GM19035 (cell line): ENCODE results near the gene ST8SIA1.

Source experiments
- ATAC-seq: cut with Tn5 transposase; IDR thresholded peaks from one replicate; pipeline ENCODE4 v1.9.1; 2021; ENCODE audit not compliant: unreplicated experiment

Gene ST8SIA1

DNA sequence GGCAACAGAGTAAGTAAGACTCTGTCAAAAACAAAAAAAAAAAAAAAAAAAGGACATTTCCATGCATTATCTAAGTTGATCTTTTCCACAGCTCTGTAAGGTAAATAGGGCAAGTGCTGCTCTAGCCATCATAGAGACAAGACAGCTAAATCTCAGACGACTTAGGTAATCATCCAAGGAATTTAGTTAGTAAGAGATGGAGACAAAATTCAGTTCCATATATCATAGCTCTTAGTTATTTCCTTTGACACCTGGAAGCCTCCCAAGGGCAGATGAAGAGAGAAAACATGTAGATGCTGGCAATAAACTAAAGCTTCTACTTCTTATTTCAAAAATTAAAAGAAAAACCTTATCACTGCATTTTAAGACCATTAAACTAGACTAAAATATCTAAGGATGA lies 48.7 kb downstream of the ST8SIA1 start:
- no peak for ATAC-seq

GRCh38 chr12:22284871-22285270 lies 49.6 kb downstream of the ST8SIA1 start:
- ATAC-seq, result no peak

GRCh38 chr12:22283508-22283907 lies 51.0 kb downstream of the ST8SIA1 start:
- no peak for ATAC-seq

- ATAC-seq, result no peak
Observed at GRCh38 chr12:22283006-22283506, 51.5 kb downstream of the ST8SIA1 start.

GRCh38 chr12:22282283-22282682 lies 52.2 kb downstream of the ST8SIA1 start:
- no peak for ATAC-seq

- no peak for ATAC-seq
Observed at GRCh38 chr12:22276867-22277266, 57.6 kb downstream of the ST8SIA1 start.

- no peak for ATAC-seq
Observed at GRCh38 chr12:22276313-22276712, 58.2 kb downstream of the ST8SIA1 start.

- ATAC-seq, result no peak
Observed at GRCh38 chr12:22275843-22276242, 58.7 kb downstream of the ST8SIA1 start.

DNA sequence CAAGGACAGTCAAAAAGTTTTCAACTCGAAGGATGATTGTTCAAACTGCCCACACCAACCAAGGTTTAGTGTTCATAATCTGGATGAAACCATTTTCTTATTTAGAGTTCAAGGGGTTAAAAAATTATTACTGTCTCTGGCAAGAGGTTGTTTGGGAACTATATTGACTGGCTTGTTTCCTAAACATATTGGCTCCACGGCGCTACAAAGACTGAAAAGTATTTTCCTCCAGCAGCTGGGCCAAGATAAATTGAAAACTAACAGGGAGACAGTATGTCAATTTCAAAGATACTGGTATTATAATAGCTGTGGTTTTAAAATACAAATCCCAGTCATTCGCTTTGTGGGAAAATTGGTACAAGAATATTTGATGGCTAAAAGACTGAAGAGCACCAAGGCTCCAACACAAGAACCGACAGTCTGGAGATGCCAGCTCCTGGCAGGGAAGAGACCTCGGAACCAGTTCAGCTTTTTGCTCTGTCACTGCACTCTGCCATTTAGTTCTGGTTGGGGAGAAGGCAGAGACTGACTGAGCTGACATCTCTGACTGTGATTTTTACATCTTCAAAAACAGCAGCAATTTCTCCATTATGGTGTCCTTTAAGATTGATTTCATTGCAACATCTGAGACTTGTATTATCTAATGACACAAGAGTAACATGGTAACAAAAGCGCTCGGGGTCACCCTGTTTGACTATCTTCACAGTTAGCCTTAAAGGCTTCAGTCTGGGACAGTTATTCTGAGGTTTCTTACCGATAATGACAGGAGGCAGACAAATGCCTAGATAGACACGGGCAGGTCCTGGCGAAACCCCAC lies 62.0 kb downstream of the ST8SIA1 start:
- ATAC-seq, result no peak

DNA sequence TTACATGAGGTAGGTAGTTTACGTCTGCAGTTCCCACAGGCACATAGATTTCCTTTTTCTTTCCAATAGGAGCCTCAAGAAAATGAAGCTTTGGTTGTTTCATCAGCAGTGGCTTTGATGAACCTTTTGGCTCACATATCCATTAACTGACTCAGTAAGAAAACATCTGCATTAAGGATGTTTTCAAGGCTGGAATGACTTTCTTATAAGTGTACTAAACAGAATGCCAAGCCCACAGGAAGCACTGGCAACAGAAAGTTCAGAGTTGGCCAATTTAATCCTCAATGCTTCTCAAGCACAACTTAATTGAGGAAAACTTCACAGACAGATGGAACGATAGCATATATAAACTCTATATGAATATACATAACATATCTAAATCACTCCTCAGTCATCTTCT lies 63.5 kb downstream of the ST8SIA1 start:
- ATAC-seq, result no peak

- ATAC-seq, result no peak
Observed at GRCh38 chr12:22268973-22269372, 65.5 kb downstream of the ST8SIA1 start.

GRCh38 chr12:22268406-22268805 lies 66.1 kb downstream of the ST8SIA1 start:
- ATAC-seq, result no peak

GRCh38 chr12:22266101-22266500 lies 68.4 kb downstream of the ST8SIA1 start:
- ATAC-seq, result no peak

DNA sequence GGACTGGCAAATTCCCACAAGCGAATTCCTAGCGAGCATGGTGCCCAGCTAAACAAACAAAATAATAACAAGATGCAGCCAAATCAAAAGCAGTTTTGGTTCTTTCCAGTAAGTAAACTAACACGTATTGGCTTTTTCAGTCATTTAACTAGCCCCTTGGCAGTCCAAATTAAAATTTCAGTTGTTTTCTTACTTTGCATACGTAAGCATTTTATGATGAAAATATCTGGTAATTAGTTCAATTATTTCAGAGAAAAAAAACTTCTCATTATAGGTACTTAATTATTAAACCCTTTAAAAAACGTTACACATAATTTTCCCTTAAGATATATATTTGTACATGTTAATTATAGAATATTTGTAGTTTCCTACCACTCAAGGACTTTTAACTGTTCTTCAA lies 70.1 kb downstream of the ST8SIA1 start:
- ATAC-seq, result no peak

DNA sequence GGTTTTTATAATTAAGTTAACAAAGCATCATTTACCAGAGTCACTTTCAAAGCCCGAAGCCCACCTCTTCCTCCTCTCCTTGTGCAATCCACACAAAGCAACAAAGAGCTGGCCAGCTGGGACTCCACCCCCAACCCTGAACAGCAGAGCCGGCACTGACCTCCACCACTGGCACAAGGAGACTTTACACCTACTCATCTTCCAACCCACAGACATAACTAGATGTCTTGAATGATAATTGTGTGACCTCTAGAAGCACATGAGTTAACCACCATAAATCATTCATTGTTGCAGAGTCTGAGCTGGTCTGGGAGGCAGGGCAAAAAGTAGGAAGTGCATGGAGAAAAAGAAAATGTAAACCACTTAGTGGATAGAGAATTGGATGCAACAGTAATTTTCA lies 72.2 kb downstream of the ST8SIA1 start:
- no peak for ATAC-seq

DNA sequence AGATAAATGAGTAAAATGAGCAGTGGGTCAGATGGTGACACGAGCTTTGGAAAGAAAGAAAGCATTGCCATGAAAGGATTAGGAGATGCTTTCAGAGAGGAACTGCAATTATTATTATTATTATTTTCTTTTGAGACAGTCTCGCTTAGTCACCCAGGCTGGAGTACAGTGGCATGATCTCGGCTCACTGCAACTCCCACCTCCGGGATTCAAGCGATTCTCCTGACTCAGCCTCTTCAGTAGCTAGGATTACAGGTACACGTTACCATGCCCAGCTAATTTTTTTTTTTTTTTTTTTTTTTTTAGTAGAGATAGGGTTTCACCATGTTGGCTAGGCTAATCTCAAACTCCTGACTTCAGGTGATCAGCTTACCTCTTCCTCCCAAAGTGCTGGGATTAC lies 77.4 kb downstream of the ST8SIA1 start:
- no peak for ATAC-seq

GRCh38 chr12:22256605-22257004 lies 77.9 kb downstream of the ST8SIA1 start:
- ATAC-seq, result no peak

DNA sequence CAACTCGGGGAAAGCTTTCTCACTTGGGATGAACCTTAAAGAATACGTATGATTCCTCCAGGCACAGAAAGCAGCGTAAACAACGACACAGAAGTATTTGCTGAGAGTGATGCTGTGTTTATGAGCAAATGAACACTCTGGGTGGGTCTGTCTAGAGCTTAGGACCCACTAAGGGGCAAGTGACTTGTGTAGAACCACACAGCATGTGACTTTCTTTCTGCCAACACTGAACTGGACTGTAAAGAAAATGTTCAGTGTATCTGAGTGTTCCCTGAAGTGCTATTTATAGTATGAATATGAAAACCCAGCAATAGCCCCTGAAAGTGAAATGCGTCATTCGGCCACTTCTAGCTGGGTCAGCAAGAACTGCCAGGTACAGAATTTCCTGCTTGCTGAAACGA lies 78.5 kb downstream of the ST8SIA1 start:
- no peak for ATAC-seq

DNA sequence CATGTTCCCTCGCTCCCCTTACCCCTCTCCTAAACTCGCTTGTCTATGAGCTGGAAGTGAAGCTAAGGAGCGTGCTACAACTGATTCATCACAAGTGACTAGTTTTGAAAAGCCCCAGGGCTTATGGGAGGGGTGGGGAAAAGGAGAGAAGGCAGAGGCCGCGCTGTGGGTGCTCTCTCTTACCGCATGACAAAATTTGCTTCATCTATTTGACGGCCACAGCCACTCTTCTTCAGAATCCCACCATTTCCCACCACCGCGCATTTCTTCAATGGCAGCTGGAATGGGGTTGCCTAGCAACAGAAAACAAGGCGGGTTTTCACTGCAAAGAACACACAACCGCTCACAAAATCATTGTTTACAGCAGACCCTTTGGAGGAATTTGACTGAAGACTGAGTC lies 79.4 kb downstream of the ST8SIA1 start:
- ATAC-seq, result no peak

DNA sequence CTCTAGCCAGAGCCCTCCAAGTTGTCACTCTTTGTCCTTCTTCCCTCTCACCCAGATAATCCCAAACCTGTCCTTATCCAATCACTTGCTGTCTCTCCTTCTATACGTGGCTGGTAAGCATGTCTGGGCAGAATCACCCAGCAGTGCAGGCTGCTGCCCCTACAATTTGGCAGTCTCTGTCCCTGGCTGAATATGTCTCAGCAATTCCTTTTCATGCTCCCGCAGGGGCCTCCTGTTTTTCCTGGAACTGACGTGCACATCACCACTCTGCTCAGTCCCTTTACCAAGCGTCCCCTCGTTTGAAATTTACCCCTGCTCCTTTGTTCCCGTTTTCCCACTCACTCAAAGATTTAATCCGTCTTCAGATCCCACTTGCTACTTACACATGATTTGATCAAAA lies 80.0 kb downstream of the ST8SIA1 start:
- ATAC-seq, result no peak

- no peak for ATAC-seq
Observed at GRCh38 chr12:22252057-22252456, 82.5 kb downstream of the ST8SIA1 start.

DNA sequence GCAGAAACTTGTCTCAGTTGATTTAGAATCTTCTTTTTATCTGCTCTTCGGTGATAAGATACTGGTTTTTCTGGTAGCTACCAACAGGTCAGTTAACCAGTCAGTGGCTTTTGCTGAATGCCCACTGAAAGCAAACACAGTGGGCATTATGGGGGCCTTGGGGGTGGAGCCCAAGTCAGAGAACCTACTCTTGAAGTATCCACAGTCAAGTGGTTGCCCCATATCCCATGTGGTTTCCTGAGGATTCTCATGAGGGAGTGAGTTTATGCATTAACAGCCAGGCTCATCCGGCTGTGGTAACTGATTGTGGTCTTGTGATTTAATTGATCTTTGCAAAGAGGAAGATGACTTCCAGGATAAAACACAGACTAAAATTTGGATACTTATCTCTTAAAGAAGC lies 83.7 kb downstream of the ST8SIA1 start:
- no peak for ATAC-seq

- no peak for ATAC-seq
Observed at GRCh38 chr12:22248571-22249115, 85.9 kb downstream of the ST8SIA1 start.
